Type B pancreatic cell (in vitro differentiated cells): ENCODE results near the gene PLGRKT. TPM values are rescaled to one million over a fixed set of nuclear protein-coding genes. Genes with fewer than 3 reads are reported as not detected.
"Not testable (repeated sequence)": the region's sequence is repeated elsewhere in the genome, so short reads cannot be mapped to it uniquely, and the experiment has no call there.

Source experiments
- DNase-seq: peaks from one replicate; pipeline ENCODE4 v3.0.0; 2021; ENCODE audit warnings: mixed read lengths; ENCODE audit not compliant: unreplicated experiment; ENCODE audit errors: extremely low spot score
- H3K27ac Mint-ChIP-seq: 2 replicates; pipeline ENCODE4 v1.8.0; 2021; ENCODE audit warnings: mild to moderate bottlenecking, mixed read lengths
- H3K27me3 Mint-ChIP-seq: 2 replicates; pipeline ENCODE4 v1.8.0; 2021; ENCODE audit warnings: mixed read lengths
- H3K36me3 Mint-ChIP-seq: 2 replicates; pipeline ENCODE4 v1.8.0; 2021; ENCODE audit warnings: mixed read lengths
- H3K4me1 Mint-ChIP-seq: one replicate; pipeline ENCODE4 v1.8.0; 2021; ENCODE audit warnings: mixed read lengths; ENCODE audit not compliant: unreplicated experiment
- H3K4me3 Mint-ChIP-seq: 2 replicates; pipeline ENCODE4 v1.8.0; 2021; ENCODE audit warnings: mild to moderate bottlenecking, mixed read lengths
- H3K9me3 Mint-ChIP-seq: 2 replicates; pipeline ENCODE4 v1.8.0; 2021; ENCODE audit warnings: mixed read lengths
- CTCF ChIP-seq: fragments of 200-600 bp; sonication (generic); conservative IDR thresholded peaks from 2 replicates; pipeline ENCODE4 v1.5.0; 2021; ENCODE audit warnings: antibody characterized with exemption, mild to moderate bottlenecking
- total RNA-seq: library from RNA; stranded (reverse); gene quantifications from 2 replicates; pipeline ENCODE4 v1.2.1, GENCODE V29; 2021; ENCODE audit warnings: low replicate concordance

PLGRKT gene
- total RNA-seq, 1 donor from 2014 or later = 25.6 TPM

- no peak for TF ChIP-seq CTCF
- no peaks in the 10 kb centered on the region for H3K9me3 Mint-ChIP-seq
- no peak overlapping the region for H3K4me3 Mint-ChIP-seq
- H3K36me3 Mint-ChIP-seq = no peaks in the 10 kb centered on the region
- no peaks in the 10 kb centered on the region for H3K4me1 Mint-ChIP-seq
- no peak for DNase-seq
- H3K27ac Mint-ChIP-seq = no peak overlapping the region
- no peaks in the 10 kb centered on the region for H3K27me3 Mint-ChIP-seq
Observed at GRCh38 chr9:5470122-5470521, 32.4 kb upstream of the PLGRKT start.

GRCh38 chr9:5468850-5469249 lies 31.1 kb upstream of the PLGRKT start:
- no peak for DNase-seq
- Mint-ChIP-seq H3K4me1 (no peaks in the 10 kb centered on the region), H3K27ac (no peak overlapping the region), H3K36me3 (no peaks in the 10 kb centered on the region), H3K27me3 (no peaks in the 10 kb centered on the region), H3K4me3 (no peak overlapping the region), H3K9me3 (no peaks in the 10 kb centered on the region)
- no peak for TF ChIP-seq CTCF

- H3K27ac Mint-ChIP-seq = no peak overlapping the region
- H3K27me3 Mint-ChIP-seq = no peaks in the 10 kb centered on the region
Observed at GRCh38 chr9:5466766-5467165, 29.0 kb upstream of the PLGRKT start.

GRCh38 chr9:5466005-5466404 lies 28.3 kb upstream of the PLGRKT start:
- Mint-ChIP-seq H3K4me3 (no peak overlapping the region), H3K27me3 (no peaks in the 10 kb centered on the region), H3K27ac (no peak overlapping the region), H3K36me3 (no peaks in the 10 kb centered on the region), H3K4me1 (no peaks in the 10 kb centered on the region), H3K9me3 (no peaks in the 10 kb centered on the region)
- TF ChIP-seq CTCF = no peak
- no peak for DNase-seq

More at GRCh38 chr9:5466766-5467165, 29.0 kb upstream of the PLGRKT start:
- DNase-seq = no peak
- Mint-ChIP-seq H3K4me1 (no peaks in the 10 kb centered on the region), H3K9me3 (no peaks in the 10 kb centered on the region), H3K4me3 (no peak overlapping the region), H3K36me3 (no peaks in the 10 kb centered on the region)
- no peak for TF ChIP-seq CTCF

GRCh38 chr9:5464831-5465330 lies 27.2 kb upstream of the PLGRKT start:
- not testable (repeated sequence) for DNase-seq, H3K4me1 Mint-ChIP-seq, H3K9me3 Mint-ChIP-seq, H3K27ac Mint-ChIP-seq, H3K27me3 Mint-ChIP-seq, H3K4me3 Mint-ChIP-seq, H3K36me3 Mint-ChIP-seq

GRCh38 chr9:5460157-5460556 lies 22.4 kb upstream of the PLGRKT start:
- H3K36me3 Mint-ChIP-seq = no peaks in the 10 kb centered on the region
- no peaks in the 10 kb centered on the region for H3K27me3 Mint-ChIP-seq
- no peak for TF ChIP-seq CTCF
- H3K4me1 Mint-ChIP-seq = no peaks in the 10 kb centered on the region
- no peaks in the 10 kb centered on the region for H3K9me3 Mint-ChIP-seq
- H3K27ac Mint-ChIP-seq = no peak overlapping the region
- DNase-seq = no peak
- no peak overlapping the region for H3K4me3 Mint-ChIP-seq
